Hepatocyte (in vitro differentiated cells): ENCODE data around the gene WFDC10B. TPM values are rescaled to one million over a fixed set of nuclear protein-coding genes. Genes with fewer than 3 reads are reported as not detected.

Experiments
- DNase-seq: peaks from one replicate; pipeline ENCODE4 v3.0.0-alpha.2; 2016; ENCODE audit warnings: low spot score
- H2AFZ ChIP-seq: fragments of 200-600 bp; sonication (generic); 2 replicates; pipeline ENCODE4 v1.6.0; 2016; ENCODE audit warnings: antibody characterized with exemption, mild to moderate bottlenecking
- H3K27ac ChIP-seq: fragments of 200-600 bp; sonication (generic); 2 replicates; pipeline ENCODE4 v1.5.1; 2016; ENCODE audit warnings: mild to moderate bottlenecking
- H3K27me3 ChIP-seq: fragments of 200-600 bp; sonication (generic); 2 replicates; pipeline ENCODE4 v1.6.1; 2016
- H3K36me3 ChIP-seq: fragments of 200-600 bp; sonication (generic); replicated peaks from 2 replicates; pipeline ENCODE4 v1.5.1; 2016; ENCODE audit warnings: low read depth; ENCODE audit not compliant: insufficient read depth
- H3K4me1 ChIP-seq: fragments of 200-600 bp; sonication (generic); 2 replicates; pipeline ENCODE4 v1.5.1; 2016; ENCODE audit warnings: mild to moderate bottlenecking, moderate library complexity; ENCODE audit not compliant: insufficient read depth
- H3K4me2 ChIP-seq: fragments of 200-600 bp; sonication (generic); 2 replicates; pipeline ENCODE4 v1.6.0; 2016
- H3K4me3 ChIP-seq: fragments of 200-600 bp; sonication (generic); 2 replicates; pipeline ENCODE4 v1.5.1; 2016; ENCODE audit warnings: mild to moderate bottlenecking
- H3K79me2 ChIP-seq: fragments of 200-600 bp; sonication (generic); 2 replicates; pipeline ENCODE4 v1.6.0; 2017; ENCODE audit warnings: mild to moderate bottlenecking
- H3K9me2 ChIP-seq: fragments of 200-600 bp; sonication (generic); replicated peaks from 2 replicates; pipeline ENCODE4 v1.6.0; 2017; ENCODE audit warnings: mild to moderate bottlenecking; ENCODE audit not compliant: insufficient read depth
- H3K9me3 ChIP-seq: fragments of 200-600 bp; sonication (generic); 2 replicates; pipeline ENCODE4 v1.5.1; 2016; ENCODE audit warnings: low read depth, mild to moderate bottlenecking
- H4K20me1 ChIP-seq: fragments of 200-600 bp; sonication (generic); 2 replicates; pipeline ENCODE4 v1.6.0; 2016; ENCODE audit warnings: mild to moderate bottlenecking; ENCODE audit not compliant: insufficient read depth, poor library complexity, severe bottlenecking
- CTCF ChIP-seq: fragments of 200-600 bp; sonication (generic); IDR thresholded peaks from 2 replicates; pipeline ENCODE4 v1.5.1; 2016; ENCODE audit warnings: antibody characterized with exemption, mild to moderate bottlenecking; ENCODE audit not compliant: poor library complexity
- EZH2 ChIP-seq: fragments of 200-600 bp; sonication (generic); IDR thresholded peaks from 2 replicates; pipeline ENCODE4 v1.6.1; 2016; ENCODE audit warnings: antibody characterized with exemption, mild to moderate bottlenecking, borderline replicate concordance
- EZH2phosphoT487 ChIP-seq: fragments of 200-600 bp; sonication (generic); IDR thresholded peaks from one replicate; pipeline ENCODE4 v1.6.1; 2018; ENCODE audit warnings: antibody characterized with exemption, mild to moderate bottlenecking, low read depth, moderate library complexity; ENCODE audit not compliant: unreplicated experiment, severe bottlenecking
- WGBS: methylation state at CpG from one replicate; pipeline ENCODE4 v1.1.6; 2016; ENCODE audit warnings: low lambda C conversion rate; ENCODE audit errors: missing lambda C conversion rate; 5-methylcytosine and 5-hydroxymethylcytosine counted together
- microRNA-seq: library from miRNA; unstranded; fragments of <30 nt; microRNA quantifications from one replicate; pipeline ENCODE4, GENCODE V29; 2017
- polyA plus RNA-seq: library from polyadenylated mRNA; unstranded; fragments of >200 nt; fragmentation: Nextera tagmentation; extraction: Ambion mirVana; gene quantifications from 2 replicates; pipeline ENCODE4 v1.2.1, GENCODE V29; 2016
- small RNA-seq: library from RNA; depleted of rRNA; stranded (forward); fragments of <200 nt; gene quantifications from one replicate; pipeline ENCODE3, GENCODE V24; 2014
- total RNA-seq: library from RNA; depleted of rRNA; stranded (reverse); fragments of >200 nt; gene quantifications from 2 replicates; pipeline ENCODE4 v1.2.3, GENCODE V29; 2014

Gene WFDC10B
- total and polyA plus RNA-seq, 2 experiments from 2014 or later, result 1.9 to 2.6 TPM

GRCh38 chr20:45639687-45640086 is 65.1 kb downstream of the WFDC10B start:
- Histone ChIP-seq H4K20me1 (no peaks in the 10 kb centered on the region), H3K36me3 (no peaks in the 10 kb centered on the region), H3K4me2 (no peak overlapping the region), H3K9me2 (no peaks in the 10 kb centered on the region), H3K4me3 (no peak overlapping the region), H2AFZ (no peak overlapping the region), H3K4me1 (no peaks in the 10 kb centered on the region), H3K27me3 (no peaks in the 10 kb centered on the region), H3K79me2 (no peaks in the 10 kb centered on the region), H3K27ac (no peak overlapping the region), H3K9me3 (no peaks in the 10 kb centered on the region)
- TF ChIP-seq CTCF (no peak), EZH2phosphoT487 (no peak), EZH2 (no peak)
- WGBS, result 87% methylated on average over 5 of the region's 5 CpGs
- DNase-seq, result no peak

GRCh38 chr20:45636513-45636912 is 68.3 kb downstream of the WFDC10B start:
- 92% methylated on average over 1 of the region's 1 CpG for WGBS
- H3K79me2 ChIP-seq, result no peaks in the 10 kb centered on the region
- no peak overlapping the region for H3K27ac ChIP-seq
- no peak overlapping the region for H3K4me3 ChIP-seq
- H3K9me2 ChIP-seq, result no peaks in the 10 kb centered on the region
- no peaks in the 10 kb centered on the region for H3K4me1 ChIP-seq
- no peak overlapping the region for H3K4me2 ChIP-seq
- DNase-seq, result no peak
- no peaks in the 10 kb centered on the region for H3K36me3 ChIP-seq
- no peak overlapping the region for H2AFZ ChIP-seq
- H4K20me1 ChIP-seq, result no peaks in the 10 kb centered on the region
- H3K27me3 ChIP-seq, result no peaks in the 10 kb centered on the region
- H3K9me3 ChIP-seq, result no peaks in the 10 kb centered on the region
- TF ChIP-seq CTCF (no peak), EZH2 (no peak), EZH2phosphoT487 (no peak)

Small RNA genes lying within 50 kb of the gene (microRNA-seq; reads per million reads assigned to microRNA genes)
- 75.6 reads per million, percentile 58 among the genes with 10 or more reads in this experiment for gene MIR3617

Small RNA genes lying within 50 kb of the gene (small RNA-seq; reads per million reads assigned to genes)
- gene MIR3617, result 0.43 reads per million, percentile 30 among the genes with 10 or more reads in this experiment
- gene SPINT5P, result not detected

Other genes with a start within 250 kb of the WFDC10B start
- 12.6 and 16.7 TPM in 2 replicates for gene WFDC2, start 235.3 kb downstream of the WFDC10B start, total RNA-seq
- 92.1 and 99.1 TPM in 2 replicates for gene WFDC2, start 235.3 kb downstream of the WFDC10B start, polyA plus RNA-seq
- gene SPINT3, start 189.4 kb downstream of the WFDC10B start, total RNA-seq, result not detected in 2 replicates
- gene SPINT3, start 189.4 kb downstream of the WFDC10B start, polyA plus RNA-seq, result not detected in 2 replicates
- not detected in 2 replicates for gene WFDC6, start 165.5 kb downstream of the WFDC10B start, total RNA-seq
- not detected in 2 replicates for gene WFDC6, start 165.5 kb downstream of the WFDC10B start, polyA plus RNA-seq
- not detected in 2 replicates for gene EPPIN, start 157.6 kb downstream of the WFDC10B start, total RNA-seq
- gene EPPIN, start 157.6 kb downstream of the WFDC10B start, polyA plus RNA-seq, result not detected in 2 replicates
- gene WFDC8, start 125.7 kb downstream of the WFDC10B start, total RNA-seq, result not detected in 2 replicates
- gene WFDC8, start 125.7 kb downstream of the WFDC10B start, polyA plus RNA-seq, result not detected in 2 replicates
- not detected in 2 replicates for gene WFDC10A, start 75.3 kb downstream of the WFDC10B start, total RNA-seq
- gene WFDC10A, start 75.3 kb downstream of the WFDC10B start, polyA plus RNA-seq, result not detected in 2 replicates
- gene WFDC9, start 73.7 kb downstream of the WFDC10B start, total RNA-seq, result not detected in 2 replicates
- not detected in 2 replicates for gene WFDC9, start 73.7 kb downstream of the WFDC10B start, polyA plus RNA-seq
- not detected in 2 replicates for gene WFDC11, start 34.8 kb downstream of the WFDC10B start, total RNA-seq
- not detected in 2 replicates for gene WFDC11, start 34.8 kb downstream of the WFDC10B start, polyA plus RNA-seq
- gene WFDC13, start 3.0 kb downstream of the WFDC10B start, total RNA-seq, result not detected in 2 replicates
- 0.29 TPM in 1 of 2 replicates, not detected in the other for gene WFDC13, start 3.0 kb downstream of the WFDC10B start, polyA plus RNA-seq
- not detected in 2 replicates for gene SPINT4, start 17.3 kb upstream of the WFDC10B start, total RNA-seq
- not detected in 2 replicates for gene SPINT4, start 17.3 kb upstream of the WFDC10B start, polyA plus RNA-seq
- 0.72 and 2.6 TPM in 2 replicates for gene WFDC3, start 86.9 kb upstream of the WFDC10B start, total RNA-seq
- gene WFDC3, start 86.9 kb upstream of the WFDC10B start, polyA plus RNA-seq, result 9.9 and 16.8 TPM in 2 replicates
- gene DNTTIP1, start 86.9 kb upstream of the WFDC10B start, total RNA-seq, result 18.8 and 25.2 TPM in 2 replicates
- gene DNTTIP1, start 86.9 kb upstream of the WFDC10B start, polyA plus RNA-seq, result 60.3 and 65.1 TPM in 2 replicates
- 21.9 and 26.7 TPM in 2 replicates for gene UBE2C, start 107.6 kb upstream of the WFDC10B start, total RNA-seq
- gene UBE2C, start 107.6 kb upstream of the WFDC10B start, polyA plus RNA-seq, result 46.9 and 49.0 TPM in 2 replicates
- 0.63 TPM in 1 of 2 replicates, not detected in the other for gene TNNC2, start 122.3 kb upstream of the WFDC10B start, total RNA-seq
- gene TNNC2, start 122.3 kb upstream of the WFDC10B start, polyA plus RNA-seq, result 0.51 and 1.8 TPM in 2 replicates
- gene SNX21, start 128.8 kb upstream of the WFDC10B start, total RNA-seq, result 19.3 and 30.0 TPM in 2 replicates
- 32.1 and 32.5 TPM in 2 replicates for gene SNX21, start 128.8 kb upstream of the WFDC10B start, polyA plus RNA-seq
- 26.3 and 40.6 TPM in 2 replicates for gene ACOT8, start 152.4 kb upstream of the WFDC10B start, total RNA-seq
- gene ACOT8, start 152.4 kb upstream of the WFDC10B start, polyA plus RNA-seq, result 36.5 and 44.0 TPM in 2 replicates
- 4.3 and 6.2 TPM in 2 replicates for gene ZSWIM3, start 152.6 kb upstream of the WFDC10B start, total RNA-seq
- 1.3 and 4.1 TPM in 2 replicates for gene ZSWIM3, start 152.6 kb upstream of the WFDC10B start, polyA plus RNA-seq
- gene ZSWIM1, start 176.2 kb upstream of the WFDC10B start, total RNA-seq, result 6.4 and 6.9 TPM in 2 replicates
- 4.7 and 5.0 TPM in 2 replicates for gene ZSWIM1, start 176.2 kb upstream of the WFDC10B start, polyA plus RNA-seq
- 5.6 TPM in 1 of 2 replicates, not detected in the other for gene SPATA25, start 182.6 kb upstream of the WFDC10B start, total RNA-seq
- 0.41 and 1.4 TPM in 2 replicates for gene SPATA25, start 182.6 kb upstream of the WFDC10B start, polyA plus RNA-seq
- 11.1 and 12.8 TPM in 2 replicates for gene NEURL2, start 186.2 kb upstream of the WFDC10B start, total RNA-seq
- 11.7 and 11.8 TPM in 2 replicates for gene NEURL2, start 186.2 kb upstream of the WFDC10B start, polyA plus RNA-seq
- 401 and 425 TPM in 2 replicates for gene CTSA, start 186.3 kb upstream of the WFDC10B start, total RNA-seq
- gene CTSA, start 186.3 kb upstream of the WFDC10B start, polyA plus RNA-seq, result 716 and 724 TPM in 2 replicates
- gene PLTP, start 207.1 kb upstream of the WFDC10B start, total RNA-seq, result 144 and 176 TPM in 2 replicates
- gene PLTP, start 207.1 kb upstream of the WFDC10B start, polyA plus RNA-seq, result 623 and 823 TPM in 2 replicates
- gene PCIF1, start 229.7 kb upstream of the WFDC10B start, total RNA-seq, result 9.7 and 11.8 TPM in 2 replicates
- gene PCIF1, start 229.7 kb upstream of the WFDC10B start, polyA plus RNA-seq, result 26.0 and 32.4 TPM in 2 replicates